WI38 (cell line): ENCODE data around the gene ERICH3.
"Not testable (repeated sequence)": the region's sequence is repeated elsewhere in the genome, so short reads cannot be mapped to it uniquely, and the experiment has no call there.

ENCODE experiments used
- H3K4me3 ChIP-seq: 2 replicates; pipeline ENCODE4 v1.5.1; 2011; ENCODE audit warnings: low read depth, mild to moderate bottlenecking, control low read depth, low read length
- TF ChIP-seq, protein P1 (sequence below): IDR thresholded peaks from 2 replicates; pipeline ENCODE4 v1.5.1; 2012; ENCODE audit warnings: low read depth, mild to moderate bottlenecking, control low read depth, low read length

The ERICH3 gene

DNA sequence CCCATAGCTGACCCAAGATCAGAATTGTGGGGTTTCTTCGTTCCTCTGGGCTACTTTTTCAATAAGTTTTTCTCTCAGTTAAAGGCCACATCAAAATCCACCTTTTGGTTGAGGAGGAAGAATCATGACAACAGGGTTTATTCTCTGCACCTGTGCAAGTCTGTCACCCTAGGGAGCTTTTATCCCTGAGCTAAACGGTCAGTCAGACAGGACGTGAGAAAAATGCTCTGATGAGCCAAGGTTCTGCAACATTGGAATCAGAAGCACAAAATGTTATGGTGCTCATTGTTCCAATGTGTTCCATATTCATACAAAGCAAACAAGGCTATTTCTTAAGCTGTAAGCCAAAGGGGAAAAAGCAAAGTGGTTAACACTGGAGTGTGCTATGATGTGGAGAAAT is 7.4 kb upstream of the ERICH3 start:
- TF ChIP-seq, protein P1, sequence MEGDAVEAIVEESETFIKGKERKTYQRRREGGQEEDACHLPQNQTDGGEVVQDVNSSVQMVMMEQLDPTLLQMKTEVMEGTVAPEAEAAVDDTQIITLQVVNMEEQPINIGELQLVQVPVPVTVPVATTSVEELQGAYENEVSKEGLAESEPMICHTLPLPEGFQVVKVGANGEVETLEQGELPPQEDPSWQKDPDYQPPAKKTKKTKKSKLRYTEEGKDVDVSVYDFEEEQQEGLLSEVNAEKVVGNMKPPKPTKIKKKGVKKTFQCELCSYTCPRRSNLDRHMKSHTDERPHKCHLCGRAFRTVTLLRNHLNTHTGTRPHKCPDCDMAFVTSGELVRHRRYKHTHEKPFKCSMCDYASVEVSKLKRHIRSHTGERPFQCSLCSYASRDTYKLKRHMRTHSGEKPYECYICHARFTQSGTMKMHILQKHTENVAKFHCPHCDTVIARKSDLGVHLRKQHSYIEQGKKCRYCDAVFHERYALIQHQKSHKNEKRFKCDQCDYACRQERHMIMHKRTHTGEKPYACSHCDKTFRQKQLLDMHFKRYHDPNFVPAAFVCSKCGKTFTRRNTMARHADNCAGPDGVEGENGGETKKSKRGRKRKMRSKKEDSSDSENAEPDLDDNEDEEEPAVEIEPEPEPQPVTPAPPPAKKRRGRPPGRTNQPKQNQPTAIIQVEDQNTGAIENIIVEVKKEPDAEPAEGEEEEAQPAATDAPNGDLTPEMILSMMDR, result no peak
- H3K4me3 ChIP-seq, result no peak overlapping the region

DNA sequence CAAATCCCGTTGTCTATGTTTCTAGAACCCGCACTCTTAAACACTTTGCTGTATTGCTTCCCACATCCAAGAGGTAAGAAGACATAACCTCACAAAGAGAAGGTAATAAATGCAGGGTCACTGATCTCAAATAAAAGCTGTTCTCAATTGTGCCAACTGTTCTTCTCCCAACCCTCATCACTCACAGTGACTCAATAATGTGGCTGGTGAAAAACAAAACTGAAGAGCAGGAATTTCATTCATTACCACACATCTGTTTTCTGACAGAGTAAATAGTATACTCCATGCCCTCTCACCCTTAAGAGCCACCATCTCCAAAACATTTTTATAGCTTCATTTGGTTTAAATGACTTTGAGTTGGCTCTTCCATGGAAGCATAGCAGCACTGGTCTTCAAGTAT is 6.2 kb upstream of the ERICH3 start:
- H3K4me3 ChIP-seq, result no peak overlapping the region
- TF ChIP-seq, protein P1, result no peak

DNA sequence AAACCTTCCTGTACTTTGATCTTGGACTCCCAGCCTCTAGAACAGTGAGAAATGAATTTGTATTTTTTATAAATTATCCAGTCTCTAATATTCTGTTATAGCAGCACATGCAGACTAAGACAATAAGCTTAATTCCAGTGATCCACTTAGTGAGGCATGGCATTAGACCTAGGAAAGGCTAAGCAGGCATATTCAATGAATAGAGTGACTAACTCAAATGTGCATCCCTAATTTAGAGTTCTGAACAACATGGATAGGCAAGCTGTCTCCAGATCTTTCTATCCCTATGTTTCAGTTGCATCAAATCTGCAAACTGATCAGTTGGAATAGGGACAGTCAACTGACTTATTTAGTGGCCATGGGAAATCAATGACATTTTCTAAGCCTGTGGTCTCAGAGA is 4.3 kb upstream of the ERICH3 start:
- H3K4me3 ChIP-seq, result no peak overlapping the region
- TF ChIP-seq, protein P1, result no peak

DNA sequence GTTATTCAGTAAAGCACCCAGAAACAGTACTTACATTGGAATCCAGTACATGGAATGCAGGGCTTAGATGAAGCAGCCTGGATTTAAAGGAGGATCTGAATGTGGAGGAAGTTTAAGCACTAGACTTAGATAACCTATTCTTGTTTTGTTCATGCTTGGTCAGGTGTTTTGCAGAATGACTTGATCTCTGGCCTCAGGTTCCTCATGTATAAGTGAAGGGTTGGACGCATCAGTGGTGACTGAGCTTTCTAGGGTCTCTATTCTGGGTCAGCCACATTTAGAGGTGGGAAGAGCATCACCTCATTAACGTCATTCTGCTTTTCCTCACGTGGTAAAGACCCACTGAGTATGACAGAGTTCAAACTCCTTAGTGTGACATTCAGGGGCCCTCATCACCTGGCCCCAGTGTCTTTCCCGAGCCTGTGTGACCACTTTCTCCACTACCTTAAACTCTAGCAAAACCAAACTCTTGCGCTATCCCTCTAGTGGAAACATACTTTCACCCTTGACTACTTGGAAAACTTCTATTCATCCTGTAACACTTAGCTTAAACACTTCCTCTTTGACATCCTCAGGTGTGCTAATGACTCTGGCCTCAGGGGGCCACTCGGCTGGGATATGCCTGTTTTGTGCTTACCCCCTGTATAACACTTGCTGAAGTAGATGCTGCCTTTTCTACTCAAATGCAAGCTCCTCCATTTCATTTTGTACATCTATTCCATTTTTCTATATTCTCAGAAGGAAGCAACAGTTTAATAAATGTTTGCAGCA is 871 bp upstream of the ERICH3 start:
- TF ChIP-seq, protein P1, result no peak
- no peak overlapping the region for H3K4me3 ChIP-seq

DNA sequence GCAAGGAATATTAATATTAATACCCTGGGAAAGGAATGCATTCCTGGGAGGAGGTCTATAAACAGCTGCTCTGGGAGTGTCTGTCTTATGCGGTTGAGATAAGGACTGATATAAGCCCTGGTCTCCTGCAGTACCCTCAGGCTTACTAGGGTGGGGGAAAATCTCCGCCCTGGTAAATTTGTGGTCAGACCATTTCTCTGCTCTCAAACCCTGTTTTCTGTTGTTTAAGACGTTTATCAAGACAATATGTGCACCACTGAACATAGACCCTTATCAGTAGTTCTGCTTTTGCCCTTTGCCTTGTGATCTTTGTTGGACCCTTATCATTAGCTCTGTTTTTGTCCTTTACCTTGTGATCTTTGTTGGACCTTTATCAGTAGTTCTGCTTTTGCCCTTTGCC is 2.7 kb downstream of the ERICH3 start:
- H3K4me3 ChIP-seq, result not testable (repeated sequence)

DNA sequence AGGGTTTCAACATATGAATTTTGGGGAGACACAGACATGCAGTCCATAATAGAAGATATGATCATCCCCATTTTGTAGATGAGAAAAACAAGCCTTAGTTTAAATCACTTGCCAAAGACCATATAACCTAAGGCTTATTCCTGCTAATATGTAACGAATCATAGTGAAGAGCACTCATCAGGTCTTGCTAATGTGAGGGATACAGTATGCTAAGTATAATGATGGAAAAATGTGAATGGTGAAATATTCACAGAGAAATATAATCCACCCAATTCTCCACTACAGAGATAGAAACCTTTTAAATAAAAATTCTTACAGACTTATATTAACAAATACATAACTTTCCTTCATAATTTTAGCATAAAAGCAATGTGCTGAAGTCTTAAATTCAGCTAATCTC is 18.9 kb downstream of the ERICH3 start:
- TF ChIP-seq, protein P1, result no peak
- H3K4me3 ChIP-seq, result no peak overlapping the region

DNA sequence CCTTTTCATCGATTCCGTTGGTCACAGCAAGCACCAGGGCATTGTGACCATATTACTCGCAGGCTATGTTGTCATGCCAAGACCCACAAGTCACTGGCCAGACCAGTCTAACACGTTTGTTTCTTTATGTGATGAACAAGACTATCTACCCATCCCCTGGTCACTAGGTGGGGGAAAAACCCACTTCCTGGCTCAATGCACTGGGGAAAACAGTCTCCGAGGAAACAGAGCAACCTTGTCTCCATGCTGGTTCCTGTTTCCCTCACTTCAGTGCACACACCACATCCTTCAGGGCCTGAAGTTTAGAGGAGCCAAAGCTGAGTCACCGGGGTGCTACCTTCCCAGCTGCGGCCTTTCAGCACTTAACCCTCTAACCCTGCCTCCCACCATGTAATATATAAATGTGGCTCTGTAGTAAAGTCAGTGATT is 20.9 kb downstream of the ERICH3 start:
- TF ChIP-seq, protein P1, result no peak
- no peak overlapping the region for H3K4me3 ChIP-seq

DNA sequence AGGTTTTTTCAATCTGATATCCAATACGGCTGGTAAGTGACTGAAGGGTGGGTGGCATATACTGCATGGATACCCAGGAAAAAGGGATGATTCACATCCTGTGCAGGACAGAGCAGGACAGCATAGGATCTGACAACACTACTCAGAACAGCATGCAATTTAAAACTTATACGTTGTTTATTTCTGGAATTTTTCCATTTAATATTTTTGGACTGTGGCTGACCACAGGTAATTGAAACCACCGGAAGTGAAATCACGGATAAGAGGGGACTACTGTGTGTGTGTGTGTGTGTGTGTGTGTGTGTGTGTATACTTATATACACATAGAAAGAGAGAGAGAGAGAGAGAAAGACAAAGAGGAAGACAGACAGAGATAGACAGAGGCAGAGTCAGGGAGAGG is 23.0 kb downstream of the ERICH3 start:
- TF ChIP-seq, protein P1, result no peak

More for the DNA sequence above, 23.0 kb downstream of the ERICH3 start:
- no peak overlapping the region for H3K4me3 ChIP-seq
